NT2/D1 (cell line): Measurements from ENCODE around the gene BEST4.

Experiments used
- YY1 ChIP-seq: IDR thresholded peaks from 2 replicates; pipeline ENCODE4 v1.6.1; 2011; ENCODE audit not compliant: insufficient read length, insufficient read depth
- ZNF274 ChIP-seq: IDR thresholded peaks from 2 replicates; pipeline ENCODE4 v1.6.1; 2011; ENCODE audit warnings: mild to moderate bottlenecking, low read depth, low read length

GRCh38 chr1:44777547-44777946 lies 10.4 kb downstream of the BEST4 start:
- no peak for TF ChIP-seq YY1
- TF ChIP-seq ZNF274, result no peak
